ENCODE measurements around the gene AURKB. TPM values are rescaled to one million over a fixed set of nuclear protein-coding genes. Genes with fewer than 3 reads are reported as not detected.
A peak's percentile ranks its signal among the peaks of the same experiment; 100 is the strongest.

Gene AURKB
- total RNA-seq, 2 experiments from 2014 or later = 197 to 234 TPM

DNA sequence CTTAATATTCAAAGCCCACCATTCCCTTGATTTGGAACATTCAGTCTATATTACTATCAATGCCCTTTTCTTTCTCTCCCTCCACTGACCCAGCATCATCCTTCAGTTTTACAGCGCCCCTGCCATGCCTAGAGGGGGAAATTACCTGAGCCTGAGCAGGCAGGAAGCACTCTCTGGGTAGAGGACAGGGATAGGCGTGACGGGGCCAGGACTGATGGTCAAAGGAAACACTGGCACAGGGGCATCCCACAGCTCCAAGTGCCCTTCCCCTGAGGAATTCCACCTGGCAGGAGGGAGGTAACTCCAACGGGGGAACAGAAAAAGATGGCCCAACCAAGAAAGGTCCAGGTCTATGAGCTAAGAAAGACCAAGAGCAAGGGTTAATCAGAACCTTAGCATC is 27.5 kb upstream of the AURKB start:
- H3K27me3 Mint-ChIP-seq = no peaks in the 10 kb centered on the region
- DNase-seq = no peak
- H3K4me1 Mint-ChIP-seq = peaks cover 2% of the 10 kb centered on the region
- H3K9me3 Mint-ChIP-seq (ENCODE audit: low read depth) = no peaks in the 10 kb centered on the region
- H3K27ac Mint-ChIP-seq = peak overlapping the region; percentile 5
- peaks cover 36% of the 10 kb centered on the region for H3K36me3 Mint-ChIP-seq
- no peak overlapping the region for H3K4me3 Mint-ChIP-seq
- ATAC-seq = no peak
- CTCF ChIA-PET = interaction anchor here (1.3 to 1.8 kb wide), 6 partner anchors 9 to 119 kb away, joined by 3 to 9 read pairs (median 4); partner anchors contain the start of gene RANGRF

DNA sequence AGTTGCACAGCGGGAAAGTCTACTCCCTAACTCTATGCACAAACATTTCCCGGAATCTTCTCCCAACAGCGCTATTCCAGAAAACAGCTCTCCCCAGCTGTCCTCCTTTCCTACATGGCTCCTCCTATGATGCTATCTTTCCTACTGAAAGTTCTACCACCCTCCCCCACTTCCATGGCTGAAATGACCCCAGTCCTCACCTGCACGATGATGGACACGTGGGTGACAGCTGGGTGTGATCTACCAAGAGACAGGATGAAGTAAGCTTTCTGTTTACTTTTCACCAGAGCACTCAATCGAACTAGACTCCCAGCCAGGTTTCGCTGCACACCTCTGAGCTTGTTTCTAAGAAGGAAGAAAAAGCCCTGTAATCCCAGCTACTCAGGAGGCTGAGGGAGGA is 26.8 kb upstream of the AURKB start:
- no peaks in the 10 kb centered on the region for H3K4me1 Mint-ChIP-seq
- H3K9me3 Mint-ChIP-seq (ENCODE audit: low read depth) = no peaks in the 10 kb centered on the region
- no peak overlapping the region for H3K4me3 Mint-ChIP-seq
- CTCF ChIA-PET = interaction anchor here (0.7 to 1.8 kb wide), 7 partner anchors 9 to 331 kb away, joined by 3 to 9 read pairs (median 5); no protein-coding TSS in a partner anchor
- ATAC-seq = no peak
- H3K27me3 Mint-ChIP-seq = no peaks in the 10 kb centered on the region
- peaks cover 34% of the 10 kb centered on the region for H3K36me3 Mint-ChIP-seq
- H3K27ac Mint-ChIP-seq = no peak overlapping the region
- no peak for DNase-seq

DNA sequence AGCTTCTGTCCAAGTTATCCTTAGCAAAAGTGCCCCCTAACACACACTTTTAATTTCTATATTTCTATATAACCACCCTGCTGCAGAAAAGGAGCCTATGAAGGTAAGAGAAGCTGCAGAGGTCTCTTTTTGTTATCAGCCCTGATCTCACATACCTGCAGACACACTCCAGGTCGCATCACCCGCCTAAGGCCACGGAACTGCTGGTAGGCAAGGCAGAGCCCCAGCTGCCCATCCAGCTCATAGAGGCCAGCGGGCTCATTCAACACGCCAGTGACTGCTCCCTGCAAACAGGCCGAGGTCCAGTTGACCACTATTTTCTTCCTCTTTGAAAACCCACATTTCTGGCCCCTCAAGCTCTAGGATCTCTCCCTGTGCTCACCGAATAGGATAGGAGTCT is 25.3 kb upstream of the AURKB start:
- CTCF ChIA-PET = interaction anchor here (1.1 to 1.5 kb wide), 3 partner anchors 9 to 14 kb away, joined by 3 to 5 read pairs (median 5); no protein-coding TSS in a partner anchor
- Mint-ChIP-seq H3K27ac (no peak overlapping the region), H3K27me3 (no peaks in the 10 kb centered on the region), H3K9me3 (ENCODE audit: low read depth) (no peaks in the 10 kb centered on the region), H3K36me3 (peaks cover 42% of the 10 kb centered on the region), H3K4me1 (no peaks in the 10 kb centered on the region), H3K4me3 (no peak overlapping the region)
- ATAC-seq (no peak), DNase-seq (no peak)

DNA sequence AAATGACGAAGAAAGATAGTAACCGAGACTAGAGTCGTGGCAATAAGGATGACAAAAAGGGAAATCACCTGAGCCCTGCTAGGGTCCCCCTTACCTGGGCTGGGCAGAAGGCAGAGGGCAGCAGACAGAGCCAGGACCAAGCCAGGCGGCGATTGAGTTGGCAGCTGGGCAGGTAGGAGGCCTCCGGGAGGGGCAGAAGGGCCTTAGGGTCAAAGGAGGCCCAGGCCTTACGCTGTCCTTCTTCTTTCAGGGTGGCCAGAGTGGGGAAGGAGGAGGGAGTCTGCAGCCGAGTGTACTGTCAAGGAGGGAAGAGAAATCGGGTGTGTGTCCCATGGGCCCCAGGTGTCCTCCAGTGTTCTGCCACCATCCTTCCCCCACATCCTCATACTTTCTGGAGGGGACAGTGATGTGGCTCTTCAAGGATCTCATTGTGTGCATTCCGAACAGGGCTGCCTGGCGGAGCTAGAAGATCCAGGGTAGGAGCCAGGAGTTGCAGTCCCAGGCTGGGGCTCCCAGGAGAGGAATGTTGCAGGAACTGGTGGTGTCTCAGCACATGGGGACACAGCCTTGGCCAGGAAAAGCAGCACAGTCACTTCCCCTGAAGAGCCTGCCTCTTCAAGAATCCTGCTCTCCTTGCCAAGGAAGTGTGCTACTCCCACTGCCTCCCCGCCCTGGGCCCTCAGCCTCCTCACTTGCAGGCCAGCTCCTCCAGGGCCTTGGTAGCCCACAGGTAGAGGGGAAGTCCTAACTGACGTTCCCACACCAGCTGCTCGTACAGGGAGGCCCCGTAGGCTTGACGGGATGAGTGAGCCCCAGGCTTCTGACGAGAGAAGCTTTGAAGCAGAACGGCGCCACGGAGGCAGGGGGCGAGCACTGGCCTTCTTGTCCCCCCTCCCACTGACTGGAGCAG is 24.2 kb upstream of the AURKB start:
- CTCF ChIA-PET = interaction anchor here (0.9 to 1.5 kb wide), 4 partner anchors 10 to 116 kb away, joined by 3 to 5 read pairs (median 4); partner anchors contain the start of gene ALOXE3
- Mint-ChIP-seq H3K27ac (no peak overlapping the region), H3K4me1 (no peaks in the 10 kb centered on the region), H3K27me3 (no peaks in the 10 kb centered on the region), H3K9me3 (ENCODE audit: low read depth) (no peaks in the 10 kb centered on the region), H3K4me3 (no peak overlapping the region), H3K36me3 (peaks cover 42% of the 10 kb centered on the region)
- ATAC-seq (no peak), DNase-seq (no peak)

DNA sequence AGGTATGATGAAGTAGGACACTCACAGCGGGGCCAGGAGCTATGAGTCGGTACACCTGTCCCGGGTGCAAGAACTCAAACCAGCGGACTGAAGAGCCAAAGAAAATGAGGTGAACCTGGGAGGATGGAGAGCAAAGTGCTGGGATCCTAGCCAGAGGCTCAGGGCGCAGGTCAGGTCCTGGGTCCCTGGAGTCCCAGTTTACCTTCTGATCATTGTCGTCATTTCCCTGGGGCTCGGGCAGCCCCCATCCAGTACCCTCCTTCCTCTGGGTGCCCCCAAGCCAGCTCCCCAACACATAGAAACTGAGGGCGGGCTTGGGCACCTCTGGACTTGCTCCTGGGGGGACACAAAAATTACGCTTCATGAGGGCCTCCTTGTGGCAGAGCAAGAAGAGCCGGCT is 21.3 kb upstream of the AURKB start:
- peaks cover 51% of the 10 kb centered on the region for H3K36me3 Mint-ChIP-seq
- no peaks in the 10 kb centered on the region for H3K9me3 Mint-ChIP-seq (ENCODE audit: low read depth)
- no peak overlapping the region for H3K4me3 Mint-ChIP-seq
- no peaks in the 10 kb centered on the region for H3K27me3 Mint-ChIP-seq
- CTCF ChIA-PET = interaction anchor here (1.0 kb wide), 1 partner anchor 75 kb away, joined by 3 read pairs; no protein-coding TSS in a partner anchor
- ATAC-seq (no peak), DNase-seq (no peak)
- H3K27ac Mint-ChIP-seq = no peak overlapping the region
- H3K4me1 Mint-ChIP-seq = peaks cover 8% of the 10 kb centered on the region

DNA sequence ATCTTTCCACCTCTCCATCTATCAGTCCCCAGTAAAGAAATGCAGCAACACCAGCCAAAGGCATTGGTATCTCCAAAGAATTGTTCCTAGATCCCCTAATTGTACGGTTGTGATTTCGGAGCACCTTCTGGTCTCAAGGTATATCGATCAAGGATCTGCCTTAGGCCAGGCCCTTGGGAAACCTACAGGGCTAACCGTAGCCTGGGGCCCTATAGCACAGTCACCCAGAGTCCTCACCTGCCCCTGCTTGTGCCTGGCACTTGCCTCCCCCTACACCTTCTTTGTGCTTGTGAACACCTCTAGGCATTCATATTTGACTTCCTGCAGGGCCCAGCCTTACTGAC is 16.8 kb upstream of the AURKB start:
- Mint-ChIP-seq H3K27me3 (no peaks in the 10 kb centered on the region), H3K4me3 (peak overlapping the region; percentile 48), H3K9me3 (ENCODE audit: low read depth) (no peaks in the 10 kb centered on the region), H3K4me1 (peaks cover 37% of the 10 kb centered on the region), H3K27ac (peak overlapping the region; percentile 88), H3K36me3 (peaks cover 38% of the 10 kb centered on the region)
- CTCF ChIA-PET = interaction anchor here (0.7 to 8.6 kb wide), 6 partner anchors 10 to 73 kb away, joined by 3 to 124 read pairs (median 9); partner anchors contain the start of genes BORCS6, CTC1, PFAS and SLC25A35
- no peak for ATAC-seq
- no peak for DNase-seq

DNA sequence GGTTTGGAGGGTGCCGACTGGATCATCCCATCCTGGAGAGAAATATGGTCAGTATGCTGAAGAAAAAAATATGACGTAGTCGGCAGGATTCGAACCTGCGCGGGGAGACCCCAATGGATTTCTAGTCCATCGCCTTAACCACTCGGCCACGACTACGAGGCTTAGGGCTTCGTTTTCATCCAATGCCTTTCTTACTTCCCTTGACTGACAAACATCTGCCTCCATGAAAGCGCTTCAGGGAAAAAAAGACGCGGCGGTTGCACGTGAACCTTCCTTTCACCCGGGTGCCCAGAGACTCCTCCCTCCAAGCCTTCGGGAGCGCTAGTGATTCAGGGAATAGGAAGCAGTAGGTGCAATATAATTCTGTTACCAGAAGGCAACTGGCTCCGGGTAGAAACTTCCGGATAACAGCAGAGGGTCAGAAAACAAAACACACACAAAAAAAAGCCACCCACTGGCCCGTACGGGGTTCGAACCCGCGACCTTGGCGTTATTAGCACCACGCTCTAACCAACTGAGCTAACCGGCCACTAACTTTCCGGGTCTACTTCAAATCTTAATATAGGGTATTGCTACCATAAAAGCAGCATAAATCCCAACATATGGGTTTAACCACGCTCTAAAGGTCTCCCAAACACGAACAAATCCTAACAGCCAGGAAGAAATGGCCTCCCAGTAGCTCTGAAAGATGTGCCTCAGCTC is 16.3 kb upstream of the AURKB start:
- peaks cover 38% of the 10 kb centered on the region for H3K36me3 Mint-ChIP-seq
- H3K4me1 Mint-ChIP-seq = peaks cover 38% of the 10 kb centered on the region
- DNase-seq (peak; percentile 72), ATAC-seq (no peak)
- no peaks in the 10 kb centered on the region for H3K27me3 Mint-ChIP-seq
- peak overlapping the region; percentile 48 for H3K4me3 Mint-ChIP-seq
- peak overlapping the region; percentile 88 for H3K27ac Mint-ChIP-seq
- no peaks in the 10 kb centered on the region for H3K9me3 Mint-ChIP-seq (ENCODE audit: low read depth)
- CTCF ChIA-PET = interaction anchor here (0.6 to 8.6 kb wide), 7 partner anchors 10 to 148 kb away, joined by 3 to 124 read pairs (median 7); partner anchors contain the start of genes BORCS6, CTC1, PFAS and SLC25A35

DNA sequence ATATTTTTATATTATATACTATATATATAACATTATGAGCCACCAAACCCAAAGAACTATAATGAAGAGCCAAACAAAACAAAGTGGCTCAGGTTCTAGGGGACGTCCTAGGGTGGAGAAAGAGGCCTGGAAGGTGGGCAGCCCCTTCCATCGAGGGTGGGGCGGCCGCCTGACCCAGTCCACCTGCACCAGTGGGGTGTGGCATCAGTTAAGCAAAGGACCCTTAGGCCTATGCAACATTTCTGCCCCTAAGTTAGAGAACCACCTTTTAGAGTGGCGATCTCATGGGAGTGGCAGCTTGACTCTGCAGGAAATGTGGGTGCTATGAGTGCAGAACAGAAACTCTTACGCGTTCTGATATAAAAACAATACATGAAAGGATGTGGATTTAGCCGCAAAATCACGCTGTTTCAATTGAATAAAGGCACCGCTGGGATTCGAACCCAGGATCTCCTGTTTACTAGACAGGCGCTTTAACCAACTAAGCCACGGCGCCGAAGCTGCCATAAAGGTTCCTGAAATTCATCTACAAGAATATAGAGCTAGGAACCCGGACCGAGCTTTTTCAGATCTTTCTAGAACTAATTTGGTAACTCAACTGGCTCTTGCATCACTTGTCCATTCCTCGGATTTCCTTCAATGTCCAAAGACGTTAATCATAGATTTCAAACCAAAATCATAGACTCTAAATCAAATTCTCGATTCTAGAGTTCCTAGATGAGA is 15.6 kb upstream of the AURKB start:
- CTCF ChIA-PET = interaction anchor here (0.6 to 8.6 kb wide), 9 partner anchors 11 to 147 kb away, joined by 3 to 124 read pairs (median 7); partner anchors contain the start of genes AURKB, BORCS6, CTC1 and PFAS
- Mint-ChIP-seq H3K36me3 (peaks cover 32% of the 10 kb centered on the region), H3K27me3 (no peaks in the 10 kb centered on the region), H3K4me3 (peak overlapping the region; percentile 48), H3K9me3 (ENCODE audit: low read depth) (no peaks in the 10 kb centered on the region), H3K27ac (peak overlapping the region; percentile 88), H3K4me1 (peaks cover 38% of the 10 kb centered on the region)
- DNase-seq = peak; percentile 89
- ATAC-seq = no peak

DNA sequence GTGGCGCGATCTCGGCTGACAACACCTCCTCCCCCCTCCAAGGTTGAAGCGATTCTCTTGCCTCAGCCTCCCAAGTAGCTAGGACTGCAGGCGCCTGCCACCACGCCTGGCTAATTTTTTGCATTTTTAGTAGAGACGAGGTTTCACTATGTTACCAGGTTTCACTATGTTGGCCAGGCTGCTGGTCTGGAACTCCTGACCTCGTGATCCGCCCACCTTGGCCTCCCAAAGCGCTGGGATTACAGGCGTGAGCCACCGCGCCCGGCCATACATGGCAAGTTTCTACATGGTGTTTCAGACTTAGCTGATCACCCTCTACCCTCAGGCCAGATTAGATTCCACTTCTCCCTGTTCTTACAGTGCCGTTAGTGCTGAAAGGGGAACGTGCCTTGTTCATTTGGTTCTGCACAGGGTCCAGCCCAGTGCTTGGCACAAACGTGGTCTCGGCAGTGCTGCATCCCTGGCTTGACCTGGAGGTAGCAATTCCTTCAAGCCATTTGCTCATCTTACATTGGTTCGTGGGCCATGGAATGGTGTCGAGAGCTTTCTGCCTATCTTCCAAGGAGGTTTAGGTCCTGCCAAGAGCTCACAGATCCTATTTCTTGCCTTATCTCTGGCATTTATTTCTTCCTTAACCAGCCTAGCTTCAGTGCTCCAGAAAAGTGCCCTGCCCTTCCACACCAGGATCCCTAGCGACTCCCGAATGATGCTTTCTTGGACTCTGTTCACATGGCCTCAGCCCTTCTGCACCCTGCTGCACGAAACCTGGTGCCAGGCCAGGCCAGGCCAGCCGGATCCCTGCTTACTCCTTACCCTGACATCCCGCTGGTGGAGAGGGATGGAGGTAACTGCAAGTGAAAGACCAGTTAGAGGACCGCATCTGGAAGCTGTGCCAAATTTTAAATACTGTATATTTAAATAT is 14.8 kb upstream of the AURKB start:
- ATAC-seq (no peak), DNase-seq (no peak)
- no peaks in the 10 kb centered on the region for H3K9me3 Mint-ChIP-seq (ENCODE audit: low read depth)
- H3K27ac Mint-ChIP-seq = peak overlapping the region; percentile 70
- H3K4me1 Mint-ChIP-seq = peaks cover 42% of the 10 kb centered on the region
- peaks cover 33% of the 10 kb centered on the region for H3K36me3 Mint-ChIP-seq
- CTCF ChIA-PET = interaction anchor here (0.6 to 8.6 kb wide), 11 partner anchors 10 to 151 kb away, joined by 3 to 124 read pairs (median 5); partner anchors contain the start of genes AURKB, BORCS6, CTC1 and KRABD2
- no peak overlapping the region for H3K4me3 Mint-ChIP-seq
- H3K27me3 Mint-ChIP-seq = no peaks in the 10 kb centered on the region

DNA sequence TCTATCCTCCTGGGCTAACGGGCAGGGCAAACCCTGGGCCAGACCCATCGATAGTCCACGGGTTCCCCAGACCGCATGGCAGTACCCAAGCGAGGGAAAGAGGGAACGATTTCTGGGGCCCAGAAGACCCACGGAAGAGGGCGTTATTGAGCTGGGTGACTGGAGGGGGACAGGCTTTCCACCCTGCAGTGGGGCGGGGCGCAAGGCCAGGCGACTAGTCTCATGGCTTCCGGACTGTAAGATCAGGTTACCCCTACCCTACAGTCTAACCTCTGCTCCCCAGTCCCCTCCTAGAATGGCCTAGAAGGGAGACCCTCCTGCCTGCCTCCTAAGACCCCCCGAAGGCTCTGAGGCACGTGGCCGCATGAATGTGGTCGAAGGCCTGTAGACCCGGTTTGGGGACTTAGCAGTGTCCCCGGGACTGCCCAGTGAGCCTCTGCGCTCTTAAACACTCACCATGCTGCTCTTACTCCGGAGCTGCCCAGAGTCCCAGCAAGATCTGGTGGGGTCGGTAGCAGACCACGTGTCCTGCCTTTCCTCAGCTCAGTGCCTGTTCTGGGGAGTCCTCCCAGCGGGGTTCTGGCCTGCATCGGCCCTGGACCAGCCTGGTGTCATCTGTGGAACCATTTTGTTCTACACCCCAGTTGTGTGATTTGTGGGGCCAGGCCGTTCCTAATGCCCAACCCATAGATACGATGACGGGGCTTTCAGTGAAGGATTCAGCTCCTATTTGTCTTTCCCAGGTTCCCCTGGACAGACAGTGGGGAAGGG is 13.2 kb upstream of the AURKB start:
- Mint-ChIP-seq H3K27me3 (no peaks in the 10 kb centered on the region), H3K4me1 (peaks cover 49% of the 10 kb centered on the region), H3K36me3 (peaks cover 20% of the 10 kb centered on the region), H3K4me3 (peak overlapping the region; percentile 95), H3K9me3 (ENCODE audit: low read depth) (no peaks in the 10 kb centered on the region), H3K27ac (peak overlapping the region; percentile 97)
- DNase-seq = peak; percentile 81
- peak; percentile 17 for ATAC-seq
- CTCF ChIA-PET = interaction anchor here (0.6 to 8.6 kb wide), 20 partner anchors 10 to 388 kb away, joined by 3 to 124 read pairs (median 5); partner anchors contain the start of genes ALOXE3, AURKB, BORCS6 and CTC1

DNA sequence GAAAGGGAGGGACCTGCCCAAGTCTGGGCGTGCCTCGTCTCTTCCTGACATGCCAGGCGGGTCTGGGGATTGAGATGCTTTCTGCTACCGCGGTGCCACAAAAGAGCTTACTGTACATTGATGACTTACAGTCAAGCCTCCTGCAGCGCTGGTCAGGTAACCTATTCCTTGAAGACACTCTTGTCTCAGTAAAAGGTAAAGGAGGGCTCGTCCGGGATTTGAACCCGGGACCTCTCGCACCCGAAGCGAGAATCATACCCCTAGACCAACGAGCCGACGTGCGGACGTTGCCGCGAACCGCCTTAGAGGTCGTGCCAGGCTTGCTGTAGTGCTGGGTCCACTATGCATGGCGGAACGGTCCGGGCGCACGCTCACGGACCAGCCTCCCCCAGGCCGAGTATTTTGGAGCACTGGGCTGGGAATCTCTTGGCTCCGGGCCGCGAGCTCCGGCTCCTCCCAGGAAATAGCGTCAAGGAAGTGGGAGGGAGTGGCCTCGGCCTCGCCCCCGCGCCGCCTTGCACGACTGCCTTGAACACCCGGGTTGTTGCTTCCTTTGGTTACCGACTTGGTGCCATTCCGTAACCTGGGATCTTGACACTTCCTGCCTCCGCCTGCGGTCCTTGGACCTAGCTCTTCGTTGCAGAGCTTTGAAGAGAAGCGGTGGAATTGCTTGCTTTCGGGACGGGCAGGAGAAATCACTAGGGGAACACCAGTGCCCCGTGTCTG is 12.4 kb upstream of the AURKB start:
- H3K36me3 Mint-ChIP-seq = peaks cover 16% of the 10 kb centered on the region

More for the DNA sequence above, 12.4 kb upstream of the AURKB start:
- CTCF ChIA-PET = interaction anchor here (0.6 to 8.6 kb wide), 21 partner anchors 9 to 1060 kb away, joined by 3 to 124 read pairs (median 9); partner anchors contain the start of genes ALOXE3, AURKB, BORCS6 and CTC1
- DNase-seq = peak; percentile 94
- no peaks in the 10 kb centered on the region for H3K9me3 Mint-ChIP-seq (ENCODE audit: low read depth)
- peak overlapping the region; percentile 97 for H3K27ac Mint-ChIP-seq
- H3K4me3 Mint-ChIP-seq = peak overlapping the region; percentile 95
- H3K27me3 Mint-ChIP-seq = no peaks in the 10 kb centered on the region
- H3K4me1 Mint-ChIP-seq = peaks cover 51% of the 10 kb centered on the region
- ATAC-seq = peak; percentile 52
